ENCODE results near the gene SLCO2B1.
"Not testable (repeated sequence)": the region's sequence is repeated elsewhere in the genome, so short reads cannot be mapped to it uniquely, and the experiment has no call there.

Gene SLCO2B1, protein sequence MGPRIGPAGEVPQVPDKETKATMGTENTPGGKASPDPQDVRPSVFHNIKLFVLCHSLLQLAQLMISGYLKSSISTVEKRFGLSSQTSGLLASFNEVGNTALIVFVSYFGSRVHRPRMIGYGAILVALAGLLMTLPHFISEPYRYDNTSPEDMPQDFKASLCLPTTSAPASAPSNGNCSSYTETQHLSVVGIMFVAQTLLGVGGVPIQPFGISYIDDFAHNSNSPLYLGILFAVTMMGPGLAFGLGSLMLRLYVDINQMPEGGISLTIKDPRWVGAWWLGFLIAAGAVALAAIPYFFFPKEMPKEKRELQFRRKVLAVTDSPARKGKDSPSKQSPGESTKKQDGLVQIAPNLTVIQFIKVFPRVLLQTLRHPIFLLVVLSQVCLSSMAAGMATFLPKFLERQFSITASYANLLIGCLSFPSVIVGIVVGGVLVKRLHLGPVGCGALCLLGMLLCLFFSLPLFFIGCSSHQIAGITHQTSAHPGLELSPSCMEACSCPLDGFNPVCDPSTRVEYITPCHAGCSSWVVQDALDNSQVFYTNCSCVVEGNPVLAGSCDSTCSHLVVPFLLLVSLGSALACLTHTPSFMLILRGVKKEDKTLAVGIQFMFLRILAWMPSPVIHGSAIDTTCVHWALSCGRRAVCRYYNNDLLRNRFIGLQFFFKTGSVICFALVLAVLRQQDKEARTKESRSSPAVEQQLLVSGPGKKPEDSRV

DNA sequence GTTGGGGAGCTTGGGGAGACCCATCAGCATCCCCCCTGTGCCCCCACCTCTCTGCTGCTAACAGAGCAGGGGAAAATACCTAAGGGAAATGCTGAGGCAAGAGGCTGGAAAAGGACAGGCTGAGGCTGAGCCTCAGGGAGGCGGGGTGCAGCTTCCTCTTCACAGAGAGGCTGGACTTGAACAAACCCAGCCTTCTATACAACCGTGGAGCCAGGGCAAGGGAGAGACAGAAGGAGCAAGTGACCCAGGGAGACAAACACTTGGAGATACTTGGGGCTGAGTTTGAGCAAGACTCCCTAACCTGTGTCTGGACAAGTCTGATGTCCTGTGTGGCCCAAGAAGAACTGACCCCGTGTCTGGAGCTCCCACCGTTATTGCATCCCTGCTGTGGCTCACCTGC is at the start of gene SLCO2B1:
Gene SLCO2B1, plus strand, starts transcription at position 229 of the 400 bp plus-strand sequence. CDS start 275 bp downstream, outside the sequence.
- no peaks in the 10 kb centered on the region for H3K79me2 ChIP-seq (ENCODE audit: control insufficient read depth, insufficient read depth, low read length, unreplicated experiment)
- H3K27me3 ChIP-seq (ENCODE audit: insufficient read depth, low read length): peaks cover 51% of the 10 kb centered on the region
- H3K36me3 ChIP-seq (ENCODE audit: insufficient read depth, low read length): no peaks in the 10 kb centered on the region
- H3K4me3 ChIP-seq (ENCODE audit: low read depth, low read length): no peak within 1 kb of the TSS
- H2AFZ ChIP-seq (ENCODE audit: low read length, unreplicated experiment): no peak within 1 kb of the TSS
- H3K4me1 ChIP-seq (ENCODE audit: control insufficient read depth, insufficient read depth, low read length, unreplicated experiment): no peaks in the 10 kb centered on the region
- no peak within 1 kb of the TSS for H3K27ac ChIP-seq (ENCODE audit: low read depth, low read length)

DNA sequence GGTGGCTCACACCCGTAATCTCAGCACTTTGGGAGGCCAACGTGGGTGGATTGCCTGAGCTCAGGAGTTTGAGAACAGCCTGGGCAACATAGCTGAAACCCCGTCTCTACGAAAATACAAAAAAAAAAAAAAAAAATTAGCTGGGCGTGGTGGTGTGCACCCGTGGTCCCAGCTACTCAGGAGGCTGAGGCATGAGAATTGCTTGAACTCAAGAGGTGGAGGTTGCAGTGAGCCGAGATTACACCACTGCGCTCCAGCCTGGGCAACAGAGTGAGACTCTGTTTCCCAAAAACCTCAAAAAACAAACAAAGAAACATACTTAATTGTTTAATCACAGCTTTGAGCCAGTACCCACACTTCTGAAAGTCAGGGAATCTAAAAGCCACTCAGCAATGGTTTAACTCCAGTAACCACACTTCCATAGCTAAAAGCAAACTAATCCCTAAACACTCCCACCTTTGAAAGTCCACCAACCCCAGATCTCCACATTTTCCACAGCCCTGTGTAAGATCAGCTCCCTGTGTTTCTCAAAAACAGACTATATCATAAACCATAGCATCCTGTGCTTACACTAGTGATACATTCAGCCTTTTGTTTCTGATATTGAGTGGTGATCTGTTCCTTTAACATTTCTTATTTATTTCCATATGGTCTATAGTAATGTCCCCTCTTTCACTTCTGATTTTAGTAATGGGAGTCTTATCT is 49.3 kb upstream of the SLCO2B1 start:
- H3K4me1 ChIP-seq (ENCODE audit: control insufficient read depth, insufficient read depth, low read length, unreplicated experiment): peaks cover 20% of the 10 kb centered on the region
- H3K79me2 ChIP-seq (ENCODE audit: control insufficient read depth, insufficient read depth, low read length, unreplicated experiment): no peaks in the 10 kb centered on the region
- H3K27ac ChIP-seq (ENCODE audit: low read depth, low read length): no peak overlapping the region
- H3K27me3 ChIP-seq (ENCODE audit: insufficient read depth, low read length): 0 out of 2 replicates have a peak, but pooled peaks cover 1% of the 10 kb centered on the region
- H3K36me3 ChIP-seq (ENCODE audit: insufficient read depth, low read length): no peaks in the 10 kb centered on the region
- H3K4me3 ChIP-seq (ENCODE audit: low read depth, low read length): no peak overlapping the region
- no peak overlapping the region for H2AFZ ChIP-seq (ENCODE audit: low read length, unreplicated experiment)

DNA sequence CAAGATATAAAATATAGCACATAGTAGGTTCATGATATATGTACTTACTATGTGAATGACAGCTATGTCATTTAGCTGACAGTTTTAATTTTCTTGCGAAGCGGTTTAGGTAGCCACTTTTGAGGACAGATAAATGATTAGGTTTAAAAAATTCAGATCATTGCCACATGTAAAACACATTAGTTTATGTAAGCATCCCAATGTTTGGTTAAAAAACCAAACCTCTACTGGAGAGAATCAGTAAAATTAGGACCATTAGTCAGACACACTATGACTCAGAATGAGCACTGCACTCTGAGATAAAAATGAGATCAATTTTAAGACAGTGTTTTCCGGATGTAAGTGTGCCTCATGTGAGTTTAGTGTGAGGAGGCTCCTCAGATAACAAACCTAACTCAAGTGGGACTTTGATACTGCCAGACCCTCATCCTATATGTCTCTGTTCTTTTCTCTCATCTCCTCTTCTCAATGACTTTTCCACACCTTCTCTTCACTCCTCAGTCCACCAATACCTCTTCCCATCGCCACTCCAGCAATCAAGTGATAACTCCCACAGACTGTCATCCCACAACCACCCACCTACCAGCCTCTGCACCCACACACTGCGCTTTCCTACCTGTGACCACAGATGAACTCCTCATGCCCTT is 47.4 kb upstream of the SLCO2B1 start:
- peak overlapping the region; percentile 32 for H3K27ac ChIP-seq (ENCODE audit: low read depth, low read length)
- 0 out of 2 replicates have a peak overlapping the region, but pooled peaks have one; percentile 11 for H3K4me3 ChIP-seq (ENCODE audit: low read depth, low read length)
- no peaks in the 10 kb centered on the region for H3K36me3 ChIP-seq (ENCODE audit: insufficient read depth, low read length)
- no peak overlapping the region for H2AFZ ChIP-seq (ENCODE audit: low read length, unreplicated experiment)
- H3K4me1 ChIP-seq (ENCODE audit: control insufficient read depth, insufficient read depth, low read length, unreplicated experiment): peaks cover 35% of the 10 kb centered on the region
- H3K27me3 ChIP-seq (ENCODE audit: insufficient read depth, low read length): no peaks in the 10 kb centered on the region
- H3K79me2 ChIP-seq (ENCODE audit: control insufficient read depth, insufficient read depth, low read length, unreplicated experiment): no peaks in the 10 kb centered on the region

DNA sequence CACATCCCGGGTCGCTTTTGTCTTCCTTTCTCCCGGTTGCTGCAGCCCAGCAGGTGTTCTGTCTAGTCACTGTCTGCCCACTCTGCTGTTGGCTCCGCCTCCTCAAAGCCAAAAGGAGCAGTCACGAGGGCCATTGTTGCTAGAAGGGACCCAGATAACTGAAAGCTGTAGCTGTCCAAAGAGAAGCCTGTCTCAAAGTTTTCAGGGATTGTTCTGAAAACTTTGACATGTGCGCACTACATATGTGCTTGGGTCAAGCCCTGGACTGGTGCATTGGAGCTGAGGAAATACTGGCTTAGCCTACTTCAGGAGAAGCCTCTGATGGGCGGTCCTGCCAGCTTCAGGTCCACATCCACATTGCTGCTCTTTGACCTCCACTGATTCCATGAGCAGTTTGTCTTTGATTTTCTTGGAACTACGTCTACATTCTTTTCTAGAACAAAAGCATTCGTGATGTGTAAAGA is 45.4 kb upstream of the SLCO2B1 start:
- Histone ChIP-seq H3K27ac (ENCODE audit: low read depth, low read length) (no peak overlapping the region), H3K79me2 (ENCODE audit: control insufficient read depth, insufficient read depth, low read length, unreplicated experiment) (no peaks in the 10 kb centered on the region), H3K4me1 (ENCODE audit: control insufficient read depth, insufficient read depth, low read length, unreplicated experiment) (peaks cover 30% of the 10 kb centered on the region), H3K27me3 (ENCODE audit: insufficient read depth, low read length) (no peaks in the 10 kb centered on the region), H3K36me3 (ENCODE audit: insufficient read depth, low read length) (no peaks in the 10 kb centered on the region), H2AFZ (ENCODE audit: low read length, unreplicated experiment) (peak overlapping the region; percentile 52), H3K4me3 (ENCODE audit: low read depth, low read length) (no peak overlapping the region)

DNA sequence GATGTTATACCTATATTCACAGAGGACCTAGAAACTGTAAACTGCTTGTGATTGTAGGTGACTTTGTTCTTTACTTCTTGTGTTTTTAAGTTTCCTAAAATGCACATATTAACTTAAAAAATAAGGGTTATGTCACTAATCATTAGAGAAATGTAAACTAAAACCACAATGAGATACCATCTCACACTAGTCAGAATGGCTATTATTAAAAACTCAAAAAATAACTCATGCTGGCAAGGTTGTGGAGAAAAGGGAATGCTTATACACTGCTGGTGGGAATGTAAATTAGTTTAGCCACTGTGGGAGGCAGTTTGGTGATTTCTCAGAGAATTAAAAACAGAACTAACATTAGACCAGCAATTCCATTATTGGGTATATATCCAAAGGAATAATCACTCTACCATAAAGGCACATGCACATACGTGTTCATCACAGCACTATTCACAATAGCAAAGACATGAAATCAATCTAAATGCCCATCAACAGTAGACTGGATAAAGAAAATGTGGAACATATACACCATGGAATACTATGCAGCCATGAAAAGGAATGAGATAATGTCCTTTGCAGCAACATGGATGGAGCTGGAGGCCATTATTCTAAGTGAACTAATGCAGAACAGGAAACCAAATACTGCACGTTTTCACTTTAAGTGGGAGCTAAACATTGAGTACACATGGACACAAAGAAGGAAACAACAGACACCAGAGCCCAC is 44.8 kb upstream of the SLCO2B1 start:
- H3K27me3 ChIP-seq (ENCODE audit: insufficient read depth, low read length); H3K4me3 ChIP-seq (ENCODE audit: low read depth, low read length); H3K27ac ChIP-seq (ENCODE audit: low read depth, low read length); H3K79me2 ChIP-seq (ENCODE audit: control insufficient read depth, insufficient read depth, low read length, unreplicated experiment); H3K36me3 ChIP-seq (ENCODE audit: insufficient read depth, low read length); H2AFZ ChIP-seq (ENCODE audit: low read length, unreplicated experiment): not testable (repeated sequence)
- peaks cover 24% of the 10 kb centered on the region for H3K4me1 ChIP-seq (ENCODE audit: control insufficient read depth, insufficient read depth, low read length, unreplicated experiment)

DNA sequence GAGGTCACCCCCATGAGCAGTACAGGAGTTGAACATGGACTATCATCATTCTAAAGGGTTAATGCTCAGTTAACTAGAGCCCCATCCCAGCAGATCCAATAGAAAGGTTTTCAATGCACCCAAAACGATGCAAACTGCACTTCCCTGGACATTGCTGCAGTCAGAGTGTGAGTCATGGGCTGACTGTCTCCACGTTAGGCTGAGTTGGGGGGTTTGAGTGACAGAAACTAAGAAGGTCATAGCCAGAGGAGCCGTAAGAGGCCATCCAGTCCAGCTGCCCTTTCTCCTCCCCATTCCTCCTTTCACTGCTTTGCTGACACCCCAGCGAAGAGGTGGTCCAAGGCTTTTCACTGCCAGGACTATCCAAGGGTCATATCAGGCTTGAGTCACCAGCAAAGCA is 43.7 kb upstream of the SLCO2B1 start:
- Histone ChIP-seq H3K4me1 (ENCODE audit: control insufficient read depth, insufficient read depth, low read length, unreplicated experiment) (peaks cover 23% of the 10 kb centered on the region), H3K27ac (ENCODE audit: low read depth, low read length) (peak overlapping the region; percentile 51), H3K36me3 (ENCODE audit: insufficient read depth, low read length) (no peaks in the 10 kb centered on the region), H3K4me3 (ENCODE audit: low read depth, low read length) (no peak overlapping the region), H3K27me3 (ENCODE audit: insufficient read depth, low read length) (no peaks in the 10 kb centered on the region), H2AFZ (ENCODE audit: low read length, unreplicated experiment) (peak overlapping the region; percentile 51), H3K79me2 (ENCODE audit: control insufficient read depth, insufficient read depth, low read length, unreplicated experiment) (no peaks in the 10 kb centered on the region)

DNA sequence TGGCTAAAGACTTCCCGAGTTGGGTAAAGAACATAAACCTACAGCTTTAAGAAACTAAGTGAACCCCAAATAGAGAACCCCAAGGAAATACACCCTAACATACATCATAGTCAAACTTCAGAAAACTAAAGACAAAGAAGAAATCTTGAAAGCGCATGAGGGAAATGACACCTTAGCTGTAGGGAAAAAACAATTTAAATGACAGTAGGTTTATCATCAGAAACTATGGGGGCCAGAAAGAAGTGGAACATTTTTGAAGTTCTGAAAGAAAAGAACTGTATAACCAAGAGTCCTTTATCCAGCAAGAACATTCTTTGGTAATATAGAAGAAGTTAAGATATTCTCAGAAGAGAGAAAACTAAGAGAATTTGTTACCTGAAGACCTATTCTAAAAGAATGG is 38.7 kb upstream of the SLCO2B1 start:
- H3K4me1 ChIP-seq (ENCODE audit: control insufficient read depth, insufficient read depth, low read length, unreplicated experiment): peaks cover 10% of the 10 kb centered on the region
- H3K4me3 ChIP-seq (ENCODE audit: low read depth, low read length): no peak overlapping the region
- no peak overlapping the region for H3K27ac ChIP-seq (ENCODE audit: low read depth, low read length)
- H3K36me3 ChIP-seq (ENCODE audit: insufficient read depth, low read length): no peaks in the 10 kb centered on the region
- H2AFZ ChIP-seq (ENCODE audit: low read length, unreplicated experiment): no peak overlapping the region
- H3K27me3 ChIP-seq (ENCODE audit: insufficient read depth, low read length): 0 out of 2 replicates have a peak, but pooled peaks cover 4% of the 10 kb centered on the region
- H3K79me2 ChIP-seq (ENCODE audit: control insufficient read depth, insufficient read depth, low read length, unreplicated experiment): no peaks in the 10 kb centered on the region

DNA sequence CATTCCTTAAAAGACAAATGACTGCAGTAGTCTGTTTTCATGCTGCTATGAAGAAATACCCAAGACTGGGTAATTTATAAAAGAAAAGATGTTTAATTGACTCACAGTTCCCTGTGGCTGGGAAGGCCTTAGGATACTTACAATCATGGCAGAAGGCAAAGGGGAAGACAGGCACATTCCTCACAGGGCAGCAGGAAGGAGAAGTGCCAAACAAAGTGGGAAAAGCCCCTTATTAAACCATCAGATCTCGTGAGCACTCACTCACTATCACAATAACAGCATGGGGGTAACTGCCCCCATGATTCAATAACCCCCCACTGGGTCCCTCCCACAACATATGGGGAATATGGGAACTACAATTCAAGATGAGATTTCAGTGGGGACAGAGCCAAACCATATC is 37.9 kb upstream of the SLCO2B1 start:
- Histone ChIP-seq H3K79me2 (ENCODE audit: control insufficient read depth, insufficient read depth, low read length, unreplicated experiment) (no peaks in the 10 kb centered on the region), H3K4me3 (ENCODE audit: low read depth, low read length) (no peak overlapping the region), H3K4me1 (ENCODE audit: control insufficient read depth, insufficient read depth, low read length, unreplicated experiment) (peaks cover 2% of the 10 kb centered on the region), H2AFZ (ENCODE audit: low read length, unreplicated experiment) (no peak overlapping the region), H3K27ac (ENCODE audit: low read depth, low read length) (no peak overlapping the region), H3K36me3 (ENCODE audit: insufficient read depth, low read length) (no peaks in the 10 kb centered on the region), H3K27me3 (ENCODE audit: insufficient read depth, low read length) (peaks cover 9% of the 10 kb centered on the region; the same call in 1 of the 2 replicates)

DNA sequence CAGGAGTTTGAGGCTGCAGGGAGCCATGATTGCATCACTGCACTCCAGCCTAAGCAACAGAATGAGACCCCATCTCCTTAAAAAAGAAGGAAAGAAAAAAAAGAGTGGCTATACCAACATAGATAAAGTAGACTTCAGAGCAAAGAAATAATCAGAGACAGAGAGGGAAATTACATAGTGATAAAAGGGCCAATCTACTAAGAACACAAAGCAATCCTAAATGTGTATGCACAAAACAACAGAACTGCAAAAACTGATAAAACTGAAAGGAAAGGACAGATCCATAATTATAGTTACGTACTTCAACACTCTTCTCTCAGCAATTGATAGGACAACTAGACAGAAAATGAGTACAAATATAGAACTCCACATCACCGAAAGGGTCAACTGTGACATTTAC is 36.4 kb upstream of the SLCO2B1 start:
- no peaks in the 10 kb centered on the region for H3K79me2 ChIP-seq (ENCODE audit: control insufficient read depth, insufficient read depth, low read length, unreplicated experiment)
- no peaks in the 10 kb centered on the region for H3K4me1 ChIP-seq (ENCODE audit: control insufficient read depth, insufficient read depth, low read length, unreplicated experiment)
- H2AFZ ChIP-seq (ENCODE audit: low read length, unreplicated experiment): no peak overlapping the region
- H3K27me3 ChIP-seq (ENCODE audit: insufficient read depth, low read length): peaks cover 11% of the 10 kb centered on the region; the same call in 1 of the 2 replicates
- H3K27ac ChIP-seq (ENCODE audit: low read depth, low read length): no peak overlapping the region
- no peak overlapping the region for H3K4me3 ChIP-seq (ENCODE audit: low read depth, low read length)
- H3K36me3 ChIP-seq (ENCODE audit: insufficient read depth, low read length): no peaks in the 10 kb centered on the region

Data from ACC112 (cell line).